Small intestine (tissue), 16 donors: ENCODE measurements around the gene IL17B. TPM values are rescaled to one million over a fixed set of nuclear protein-coding genes. Genes with fewer than 3 reads are reported as not detected.
A peak's percentile ranks its signal among the peaks of the same experiment; 100 is the strongest.

ENCODE experiments used
- DNase-seq, 2 donors: peaks; one replicate each; pipeline versions ENCODE4 v3.0.0 to v3.0.0-alpha.2; 2013
- FAIRE-seq: peaks from 2 replicates; lab custom pipeline; 2012; peaks lifted over from hg19 to GRCh38; lab: Jason Lieb, UNC
- H3K27ac ChIP-seq, 3 donors: one replicate each; pipeline ENCODE4 v1.5.1; 2013; ENCODE audit warnings: low read length in 2 of 3, mild to moderate bottlenecking in 2 of 3, control low read depth in 1 of 3, inconsistent platforms in 1 of 3, low read depth in 1 of 3, moderate library complexity in 1 of 3
- H3K27me3 ChIP-seq, 3 donors: one replicate each; pipeline ENCODE4 v1.6.1; 2013; ENCODE audit warnings: low read length in 3 of 3, inconsistent platforms in 1 of 3; ENCODE audit not compliant: control insufficient read depth in 3 of 3, insufficient read depth in 3 of 3
- H3K36me3 ChIP-seq, 3 donors: one replicate each; pipeline ENCODE4 v1.6.1; 2013; ENCODE audit warnings: low read length in 3 of 3, inconsistent platforms in 1 of 3, low read depth in 1 of 3, mild to moderate bottlenecking in 1 of 3, moderate library complexity in 1 of 3; ENCODE audit not compliant: control insufficient read depth in 3 of 3, insufficient read depth in 2 of 3
- H3K4me1 ChIP-seq, 3 donors: one replicate each; pipeline ENCODE4 v1.6.1; 2013; ENCODE audit warnings: low read length in 2 of 3, inconsistent platforms in 1 of 3, low read depth in 1 of 3, mild to moderate bottlenecking in 1 of 3, moderate library complexity in 1 of 3; ENCODE audit not compliant: control insufficient read depth in 3 of 3, insufficient read depth in 2 of 3
- H3K4me3 ChIP-seq, 3 donors: one replicate each; pipeline ENCODE4 v1.5.1; 2013; ENCODE audit warnings: low read length in 3 of 3, control low read depth in 1 of 3, inconsistent platforms in 1 of 3, low read depth in 1 of 3, mild to moderate bottlenecking in 1 of 3, moderate library complexity in 1 of 3
- H3K9me3 ChIP-seq, 2 donors: one replicate each; pipeline ENCODE4 v1.6.1; 2013; ENCODE audit warnings: low read depth in 1 of 2, low read length in 1 of 2; ENCODE audit not compliant: control insufficient read depth in 2 of 2, insufficient read depth in 1 of 2
- WGBS, 3 donors: extraction: QIAGEN DNeasy Blood & Tissue Kit; methylation state at CpG; one replicate each; pipeline ENCODE4 v1.1.7; 2013; 5-methylcytosine and 5-hydroxymethylcytosine counted together
- long read RNA-seq, 10 donors: transcript quantifications; one replicate each; lab custom pipeline, GENCODE V29; 2026
- polyA plus RNA-seq, 4 donors: library from polyadenylated mRNA; stranded (reverse) in 3 of 4; unstranded in 1 of 4; fragments of 200-250 nt in 3 of 4; fragments of 120-200 nt in 1 of 4; gene quantifications; one replicate each; pipeline versions ENCODE4 v1.2.1 to v1.2.3, GENCODE V29; 2013
- donor health status: healthy with polysubstance abuse.
- donor health status: control.
- donor health status: control.
- donor health status: Bipolar disorder and iron deficiency.
- donor health status: healthy.

Gene IL17B, protein sequence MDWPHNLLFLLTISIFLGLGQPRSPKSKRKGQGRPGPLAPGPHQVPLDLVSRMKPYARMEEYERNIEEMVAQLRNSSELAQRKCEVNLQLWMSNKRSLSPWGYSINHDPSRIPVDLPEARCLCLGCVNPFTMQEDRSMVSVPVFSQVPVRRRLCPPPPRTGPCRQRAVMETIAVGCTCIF
- polyA plus RNA-seq: 1 to 10 TPM in 1 of 4 donors, under 1 TPM in 1, not detected in 2; 0.98 to 2.1 TPM
- long read RNA-seq, donor 1, partial matches to known transcripts: 0 of 2 reads
- long read RNA-seq, donor 1, other reads (novel, unspliced or antisense): 0 of 2 reads
- long read RNA-seq, donor 2: 0 reads
- long read RNA-seq, donor 3, partial matches to known transcripts: 0 of 2 reads
- long read RNA-seq, donor 3, other reads (novel, unspliced or antisense): 0 of 2 reads
- long read RNA-seq, donor 4: 0 reads
- long read RNA-seq, donor 5, partial matches to known transcripts: 0 of 2 reads
- long read RNA-seq, donor 5, other reads (novel, unspliced or antisense): 0 of 2 reads
- long read RNA-seq, donor 6: 0 reads
- long read RNA-seq, donor 7, partial matches to known transcripts: 32 of 40 reads
- long read RNA-seq, donor 7, other reads (novel, unspliced or antisense): 8 of 40 reads
- long read RNA-seq, donor 8, transcript IL17B-201 (3 exons, 696 nt): major isoform, 13 of 13 reads
- long read RNA-seq, donor 8, partial matches to known transcripts: 0 of 13 reads
- long read RNA-seq, donor 8, other reads (novel, unspliced or antisense): 0 of 13 reads
- long read RNA-seq, donor 9: 0 reads
- long read RNA-seq, donor 10: 0 reads

DNA sequence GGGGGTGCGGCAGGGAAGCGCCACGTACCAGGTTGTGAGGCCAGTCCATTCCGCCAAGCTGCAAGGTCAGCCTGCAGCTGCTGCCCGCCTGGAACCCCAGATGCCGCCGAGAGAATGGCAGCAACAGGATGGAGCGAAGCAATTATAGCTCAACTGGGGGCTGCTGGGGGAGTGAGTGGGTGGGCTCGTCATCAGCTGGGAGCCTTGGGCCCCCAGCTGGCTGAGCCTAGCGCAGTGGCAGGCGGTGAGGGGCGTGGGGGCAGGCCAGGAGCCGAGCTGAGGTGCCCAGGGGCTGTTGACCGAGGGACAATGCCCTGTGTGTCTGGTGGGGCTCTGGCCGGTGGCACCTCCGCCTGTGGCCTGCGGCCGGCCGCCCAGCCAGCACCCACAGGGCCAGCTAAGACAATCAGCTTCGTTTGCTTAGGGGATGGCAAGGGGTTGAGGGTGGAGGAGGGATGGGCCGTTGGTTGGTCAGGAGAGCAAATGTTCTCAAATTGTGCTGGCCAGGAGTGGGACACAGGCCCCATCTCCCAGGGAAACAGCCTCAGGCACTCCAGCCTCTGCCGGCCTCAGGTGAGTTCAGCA, at the start of gene IL17B:
Gene IL17B, minus strand, starts transcription at position 116 of the 585 bp plus-strand sequence. Its CDS starts 67 bp downstream, at position 49.
- Histone ChIP-seq H3K27ac (peak within 1 kb of the TSS in 2 of 3 donors; percentile 49 to 76), H3K9me3 (no peaks in the 10 kb centered on the region), H3K4me3 (no peak within 1 kb of the TSS), H3K4me1 (peaks cover 0 to 6% (median 0%) of the 10 kb centered on the region in 3 donors), H3K27me3 (peaks cover 0 to 3% (median 0%) of the 10 kb centered on the region in 3 donors), H3K36me3 (peaks cover 0 to 6% (median 0%) of the 10 kb centered on the region in 3 donors)
- 68 to 75% (median 74%) methylated on average over 21 to 22 of the region's 22 CpGs for WGBS, 3 donors
- no peak for DNase-seq
- FAIRE-seq: no peak

DNA sequence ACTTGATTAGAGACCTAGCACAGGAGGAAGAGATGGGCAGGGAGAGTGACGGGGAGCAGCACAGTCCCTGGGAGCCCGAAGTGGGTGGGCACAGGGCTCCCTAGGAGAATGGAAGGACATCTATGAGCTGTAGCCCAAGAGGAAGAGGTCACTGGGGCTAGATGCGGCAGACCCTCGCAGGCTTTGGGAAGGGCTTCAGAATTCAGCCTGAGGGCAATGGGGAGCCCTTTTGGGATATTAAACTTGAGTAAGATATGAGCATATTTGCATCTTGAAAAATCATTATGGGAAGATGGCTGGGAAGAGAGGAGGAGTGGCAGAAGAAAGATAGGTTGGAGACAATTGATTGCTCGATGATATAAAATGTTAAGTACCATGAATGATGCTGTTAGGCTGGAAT, 48.9 kb upstream of the IL17B start:
- peak overlapping the region in 1 of 3 donors; percentile 45 for H3K27ac ChIP-seq
- H3K36me3 ChIP-seq: peaks cover 0 to 66% (median 0%) of the 10 kb centered on the region in 3 donors
- DNase-seq (no peak), FAIRE-seq (no peak)
- 72 to 87% (median 84%) methylated on average over 5 of the region's 5 CpGs for WGBS, 3 donors
- H3K4me3 ChIP-seq: no peak overlapping the region
- peaks cover 0 to 15% (median 0%) of the 10 kb centered on the region in 3 donors for H3K4me1 ChIP-seq
- H3K27me3 ChIP-seq: no peaks in the 10 kb centered on the region
- no peaks in the 10 kb centered on the region for H3K9me3 ChIP-seq

DNA sequence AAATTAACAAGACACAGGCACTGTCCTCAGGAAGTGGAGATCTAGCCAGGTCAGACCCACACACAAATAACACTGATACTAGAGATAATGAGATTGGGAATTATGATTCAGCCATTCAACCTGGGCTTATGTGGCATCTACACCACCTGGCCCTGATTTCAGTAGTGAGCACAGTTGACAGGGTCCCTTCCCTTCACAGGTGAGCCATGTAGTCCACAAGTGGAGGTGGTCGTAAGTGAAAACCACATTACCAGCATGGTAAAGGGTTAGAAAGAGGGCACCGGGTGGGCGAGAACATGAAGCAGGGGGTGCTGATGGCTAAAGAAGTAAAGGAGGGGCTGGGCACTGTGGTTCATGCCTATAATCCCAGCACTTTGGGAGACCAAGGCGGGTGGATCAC, 48.3 kb upstream of the IL17B start:
- peak overlapping the region in 2 of 3 donors; percentile 43 to 72 for H3K27ac ChIP-seq
- no peaks in the 10 kb centered on the region for H3K9me3 ChIP-seq
- H3K4me3 ChIP-seq: no peak overlapping the region
- peaks cover 0 to 19% (median 1%) of the 10 kb centered on the region in 3 donors for H3K4me1 ChIP-seq
- 59 to 86% (median 70%) methylated on average over 4 of the region's 4 CpGs for WGBS, 3 donors
- H3K36me3 ChIP-seq: peaks cover 0 to 68% (median 0%) of the 10 kb centered on the region in 3 donors
- H3K27me3 ChIP-seq: no peaks in the 10 kb centered on the region
- FAIRE-seq (no peak), DNase-seq (no peak)

DNA sequence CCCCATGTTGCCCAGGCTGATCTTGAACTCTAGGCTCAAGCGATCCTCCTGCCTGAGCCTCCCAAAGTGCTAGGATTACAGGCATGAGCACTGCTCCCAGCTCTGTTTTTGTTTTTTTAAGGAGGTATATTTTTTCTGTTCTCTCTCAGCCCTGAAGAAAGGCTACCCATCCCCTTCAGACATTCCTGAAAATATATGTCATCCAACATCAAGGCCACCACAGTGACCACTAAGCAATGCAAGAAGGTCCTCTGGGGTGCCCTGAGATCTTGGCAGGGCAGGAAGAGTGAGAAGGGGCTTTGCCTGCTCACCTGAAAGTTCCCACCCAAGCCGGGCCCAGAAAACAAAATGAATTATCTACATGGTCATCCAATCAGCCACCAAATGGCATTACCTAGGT, 47.8 kb upstream of the IL17B start:
- FAIRE-seq (no peak), DNase-seq (no peak)
- peak overlapping the region in 2 of 3 donors; percentile 43 to 72 for H3K27ac ChIP-seq
- H3K4me3 ChIP-seq: no peak overlapping the region
- WGBS, 3 donors: 86 to 96% (median 95%) methylated on average over 2 of the region's 2 CpGs
- peaks cover 0 to 24% (median 3%) of the 10 kb centered on the region in 3 donors for H3K4me1 ChIP-seq
- H3K9me3 ChIP-seq: no peaks in the 10 kb centered on the region
- peaks cover 0 to 68% (median 0%) of the 10 kb centered on the region in 3 donors for H3K36me3 ChIP-seq
- H3K27me3 ChIP-seq: no peaks in the 10 kb centered on the region

DNA sequence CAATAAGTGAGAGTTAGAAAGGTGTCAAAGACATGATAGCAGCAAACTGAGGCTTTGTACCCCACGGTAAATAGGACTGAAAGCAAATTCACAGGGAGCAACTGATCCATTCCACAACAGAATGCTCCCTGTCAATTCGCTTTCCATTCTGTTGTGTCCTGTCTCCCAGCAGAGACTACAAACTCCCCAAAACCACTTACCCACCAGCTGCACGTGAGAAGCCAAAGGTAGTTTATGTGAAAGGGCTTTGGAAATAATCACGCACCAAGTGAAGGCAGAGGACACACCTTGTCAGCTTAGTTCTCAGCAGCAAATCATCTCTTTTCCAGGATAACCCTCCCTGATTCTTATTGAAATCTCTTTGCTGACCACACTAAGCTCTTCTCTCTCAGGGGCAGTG, 46.6 kb upstream of the IL17B start:
- no peak overlapping the region for H3K4me3 ChIP-seq
- H3K9me3 ChIP-seq: no peaks in the 10 kb centered on the region
- WGBS, 3 donors: 71 to 83% (median 74%) methylated on average over 4 of the region's 4 CpGs
- peaks cover 0 to 72% (median 0%) of the 10 kb centered on the region in 3 donors for H3K36me3 ChIP-seq
- H3K4me1 ChIP-seq: peaks cover 0 to 32% (median 3%) of the 10 kb centered on the region in 3 donors
- peak overlapping the region in 2 of 3 donors; percentile 17 to 40 for H3K27ac ChIP-seq
- H3K27me3 ChIP-seq: no peaks in the 10 kb centered on the region
- FAIRE-seq (no peak), DNase-seq (no peak)

DNA sequence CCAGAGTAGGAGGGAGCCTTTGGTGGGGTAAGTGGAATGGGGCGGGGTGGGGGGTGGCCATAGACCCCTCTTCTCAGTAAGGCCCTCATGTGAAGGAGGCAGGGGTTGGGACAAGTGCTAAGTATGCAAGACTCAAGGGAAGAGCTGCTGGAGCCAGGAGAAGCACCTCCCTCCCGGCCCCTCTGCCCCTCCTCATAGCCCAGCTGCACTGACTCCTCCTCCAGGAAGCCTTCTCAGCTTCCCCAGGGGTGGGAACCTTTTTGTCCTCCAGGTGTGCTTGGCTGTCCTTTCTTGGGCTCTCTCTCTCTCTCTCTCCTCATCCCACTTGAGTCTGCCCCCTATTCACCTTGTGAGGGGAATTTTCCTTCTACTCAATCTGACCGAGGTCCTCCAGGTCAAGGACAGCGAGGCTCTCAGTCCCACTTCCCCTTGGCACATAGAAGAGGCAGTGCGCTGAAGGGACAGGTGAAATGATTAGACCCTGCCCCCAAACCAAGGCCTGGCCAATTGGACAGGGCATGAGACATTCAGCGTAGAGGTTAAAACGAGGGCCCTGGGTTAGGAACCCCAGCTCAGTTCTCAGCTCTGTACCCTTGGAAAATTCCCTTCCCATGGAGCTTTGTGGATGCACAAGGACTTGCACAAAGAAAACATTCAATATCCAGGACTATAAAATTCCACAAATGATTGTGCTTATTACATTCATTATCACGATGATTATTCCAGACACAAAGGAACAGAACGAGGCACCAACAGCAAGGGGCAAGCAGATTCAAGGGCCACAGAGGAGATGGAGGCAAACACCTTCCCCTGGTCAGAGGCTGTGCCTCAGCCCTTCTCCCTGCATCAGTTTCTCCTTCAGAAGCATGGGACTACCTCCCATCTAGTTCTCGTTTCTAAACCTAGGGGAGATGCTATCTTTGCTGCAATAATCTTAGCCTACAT, 45.6 kb upstream of the IL17B start:
- peak overlapping the region in 2 of 3 donors; percentile 76 to 88 for H3K27ac ChIP-seq

DNA sequence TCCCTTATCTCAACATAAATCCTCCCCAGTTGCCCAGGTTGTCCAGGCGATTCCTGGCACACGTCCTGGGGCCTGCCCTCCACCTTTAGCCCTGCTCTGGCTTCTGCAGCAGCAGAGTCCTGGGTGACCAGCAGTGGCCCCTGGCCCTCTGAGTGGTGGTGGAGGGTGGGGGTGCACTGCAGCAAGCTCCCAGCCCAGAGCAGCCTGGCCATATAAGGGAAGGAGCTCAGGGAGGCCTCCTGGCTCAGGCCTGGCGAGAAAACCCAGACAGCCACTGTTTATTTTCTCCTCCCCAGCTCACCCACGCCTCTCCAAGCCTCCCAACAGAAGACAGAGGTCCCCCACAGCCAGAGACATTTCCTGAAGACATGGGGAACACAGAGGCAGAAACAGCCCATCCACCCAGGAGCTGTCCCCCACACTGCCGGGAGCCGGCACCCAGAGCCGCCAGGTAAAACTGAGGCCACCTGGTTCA, 44.7 kb upstream of the IL17B start:
- no peak overlapping the region for H3K4me3 ChIP-seq
- peak overlapping the region in 2 of 3 donors; percentile 76 to 88 for H3K27ac ChIP-seq
- FAIRE-seq: no peak
- 56 to 84% (median 74%) methylated on average over 7 of the region's 7 CpGs for WGBS, 3 donors
- peaks cover 0 to 47% (median 3%) of the 10 kb centered on the region in 3 donors for H3K4me1 ChIP-seq
- no peak for DNase-seq
- peaks cover 0 to 83% (median 0%) of the 10 kb centered on the region in 3 donors for H3K36me3 ChIP-seq
- no peaks in the 10 kb centered on the region for H3K27me3 ChIP-seq
- no peaks in the 10 kb centered on the region for H3K9me3 ChIP-seq

More for the DNA sequence above, 45.6 kb upstream of the IL17B start:
- H3K4me1 ChIP-seq: peaks cover 0 to 43% (median 3%) of the 10 kb centered on the region in 3 donors
- H3K9me3 ChIP-seq: no peaks in the 10 kb centered on the region
- 57 to 61% (median 58%) methylated on average over 9 to 10 of the region's 10 CpGs for WGBS, 3 donors
- DNase-seq (no peak), FAIRE-seq (no peak)
- H3K27me3 ChIP-seq: no peaks in the 10 kb centered on the region
- H3K36me3 ChIP-seq: peaks cover 0 to 77% (median 0%) of the 10 kb centered on the region in 3 donors
- no peak overlapping the region for H3K4me3 ChIP-seq
